GM12891 (cell line): ENCODE measurements around the gene GHR.

Source experiments
- DNase-seq: peaks from one replicate; pipeline ENCODE4 v3.0.0; 2011; ENCODE audit warnings: low spot score; ENCODE audit not compliant: insufficient read length
- FAIRE-seq: peaks from 2 replicates; lab custom pipeline; 2011; peaks lifted over from hg19 to GRCh38; lab: Jason Lieb, UNC
- PAX5 ChIP-seq: IDR thresholded peaks from 2 replicates; pipeline ENCODE4 v1.6.1; 2011; ENCODE audit warnings: low read length, moderate library complexity, mild to moderate bottlenecking; ENCODE audit not compliant: insufficient read depth, severe bottlenecking
- POLR2A ChIP-seq: IDR thresholded peaks from 2 replicates; pipeline ENCODE4 v1.6.1; 2011; ENCODE audit warnings: low read depth, low read length, control low read depth
- POLR2AphosphoS5 ChIP-seq: IDR thresholded peaks from 2 replicates; pipeline ENCODE4 v1.6.1; 2011; ENCODE audit warnings: low read depth, low read length, control low read depth
- POU2F2 ChIP-seq: IDR thresholded peaks from 2 replicates; pipeline ENCODE4 v1.6.1; 2011; ENCODE audit warnings: low read depth, mild to moderate bottlenecking, control low read depth, low read length, moderate library complexity
- SPI1 ChIP-seq: IDR thresholded peaks from 2 replicates; pipeline ENCODE4 v1.6.1; 2011; ENCODE audit warnings: low read depth, low read length, control low read depth
- TAF1 ChIP-seq: IDR thresholded peaks from 2 replicates; pipeline ENCODE4 v1.6.1; 2011; ENCODE audit warnings: low read depth, low read length, control low read depth

The GHR gene

GRCh38 chr5:42507451-42508097 lies 84.3 kb downstream of the GHR start:
- no peak for TF ChIP-seq POLR2A
- TF ChIP-seq POU2F2 = no peak
- no peak for TF ChIP-seq PAX5
- no peak for TF ChIP-seq SPI1
- DNase-seq = no peak
- no peak for FAIRE-seq

GRCh38 chr5:42513246-42513645 lies 90.0 kb downstream of the GHR start:
- TF ChIP-seq PAX5 = no peak
- no peak for TF ChIP-seq TAF1
- no peak for TF ChIP-seq SPI1
- no peak for TF ChIP-seq POLR2A
- no peak for TF ChIP-seq POLR2AphosphoS5
- TF ChIP-seq POU2F2 = no peak
- DNase-seq = no peak
- FAIRE-seq = no peak

- TF ChIP-seq SPI1 = no peak
- no peak for TF ChIP-seq POU2F2
- TF ChIP-seq TAF1 = no peak
- TF ChIP-seq POLR2AphosphoS5 = no peak
- no peak for TF ChIP-seq POLR2A
- no peak for TF ChIP-seq PAX5
- FAIRE-seq (no peak), DNase-seq (no peak)
Observed at GRCh38 chr5:42514754-42515153, 91.5 kb downstream of the GHR start.

GRCh38 chr5:42515504-42515903 lies 92.3 kb downstream of the GHR start:
- DNase-seq (no peak), FAIRE-seq (no peak)
- TF ChIP-seq PAX5 = no peak
- no peak for TF ChIP-seq TAF1
- TF ChIP-seq POU2F2 = no peak
- no peak for TF ChIP-seq POLR2A
- TF ChIP-seq SPI1 = no peak
- TF ChIP-seq POLR2AphosphoS5 = no peak

- no peak for DNase-seq
- no peak for FAIRE-seq
- TF ChIP-seq POLR2AphosphoS5 = no peak
- TF ChIP-seq TAF1 = no peak
- no peak for TF ChIP-seq POU2F2
- TF ChIP-seq SPI1 = no peak
- TF ChIP-seq POLR2A = no peak
- no peak for TF ChIP-seq PAX5
Observed at GRCh38 chr5:42516282-42517042, 93.2 kb downstream of the GHR start.

- FAIRE-seq = no peak
- TF ChIP-seq SPI1 = no peak
Observed at GRCh38 chr5:42517164-42517563, 93.9 kb downstream of the GHR start.

GRCh38 chr5:42518595-42519221 lies 95.5 kb downstream of the GHR start:
- DNase-seq (no peak), FAIRE-seq (no peak)
- no peak for TF ChIP-seq POLR2AphosphoS5
- no peak for TF ChIP-seq PAX5
- TF ChIP-seq POU2F2 = no peak
- TF ChIP-seq TAF1 = no peak

More at GRCh38 chr5:42517164-42517563, 93.9 kb downstream of the GHR start:
- no peak for DNase-seq

GRCh38 chr5:42520203-42520602 lies 97.0 kb downstream of the GHR start:
- no peak for TF ChIP-seq POU2F2
- TF ChIP-seq POLR2AphosphoS5 = no peak
- TF ChIP-seq PAX5 = no peak
- no peak for TF ChIP-seq SPI1
- TF ChIP-seq TAF1 = no peak
- no peak for TF ChIP-seq POLR2A
- FAIRE-seq (no peak), DNase-seq (no peak)

- FAIRE-seq (no peak), DNase-seq (no peak)
- TF ChIP-seq POLR2A = no peak
- no peak for TF ChIP-seq SPI1
- TF ChIP-seq POU2F2 = no peak
- TF ChIP-seq PAX5 = no peak
- TF ChIP-seq POLR2AphosphoS5 = no peak
- no peak for TF ChIP-seq TAF1
Observed at GRCh38 chr5:42520957-42521356, 97.7 kb downstream of the GHR start.

- no peak for FAIRE-seq
- TF ChIP-seq PAX5 = no peak
- no peak for TF ChIP-seq TAF1
- TF ChIP-seq SPI1 = no peak
- no peak for TF ChIP-seq POLR2A
- no peak for TF ChIP-seq POU2F2
- no peak for TF ChIP-seq POLR2AphosphoS5
Observed at GRCh38 chr5:42521406-42521805, 98.2 kb downstream of the GHR start.

More at GRCh38 chr5:42521406-42521805, 98.2 kb downstream of the GHR start:
- DNase-seq = no peak
